PC-9 (cell line): ENCODE results near the gene ZNF668. TPM values are rescaled to one million over a fixed set of nuclear protein-coding genes. Genes with fewer than 3 reads are reported as not detected.
A peak's percentile ranks its signal among the peaks of the same experiment; 100 is the strongest.

Experiments
- Bru-seq: library from RNA; stranded (reverse); fragments of 400-500 nt; gene quantifications from one replicate; lab custom pipeline; 2021; lab: Mats Ljungman, UMichigan
- BruChase-seq, 2 experiments: library from RNA; stranded (reverse); fragments of 400-500 nt; gene quantifications; one replicate each; lab custom pipeline; 2021; lab: Mats Ljungman, UMichigan
- BruUV-seq: library from RNA; stranded (reverse); fragments of 400-500 nt; replicated peaks from 2 replicates; lab custom pipeline; 2021; lab: Mats Ljungman, UMichigan
- CTCF ChIA-PET: fragments of 300-600 bp; sonication (Branson Sonifier 250); formaldehyde crosslinking; loops from one replicate; lab custom pipeline; 2022; ENCODE audit warnings: antibody characterized with exemption; lab: Charles Lee
- POLR2A ChIA-PET: fragments of 300-600 bp; sonication (Branson Sonifier 250); formaldehyde crosslinking; loops from one replicate; lab custom pipeline; 2022; ENCODE audit warnings: antibody characterized with exemption; ENCODE audit not compliant: unreplicated experiment; lab: Charles Lee
- DNase-seq, 2 experiments: peaks; one replicate each; pipeline versions ENCODE4 v3.0.0 to v3.0.0-alpha.2; 2015 to 2022; ENCODE audit warnings: mixed read lengths in 1 of 2
- H2AFZ ChIP-seq: fragments of 200-600 bp; sonication (generic); 2 replicates; pipeline ENCODE4 v1.8.1; 2017; ENCODE audit warnings: antibody characterized with exemption
- H3F3A ChIP-seq: fragments of 200-600 bp; sonication (generic); 2 replicates; pipeline ENCODE4 v1.8.1; 2017; ENCODE audit warnings: antibody characterized with exemption, mild to moderate bottlenecking, low read depth; ENCODE audit not compliant: insufficient read depth
- H3K27ac ChIP-seq: fragments of 200-600 bp; sonication (generic); 2 replicates; pipeline ENCODE4 v1.6.1; 2016; ENCODE audit warnings: mixed run types
- H3K27me3 ChIP-seq: fragments of 200-600 bp; sonication (generic); 2 replicates; pipeline ENCODE4 v1.6.1; 2016; ENCODE audit warnings: low read depth, mixed run types; ENCODE audit not compliant: insufficient read depth
- H3K36me3 ChIP-seq: fragments of 200-600 bp; sonication (generic); 2 replicates; pipeline ENCODE4 v1.6.1; 2016; ENCODE audit warnings: low read depth, mixed run types
- H3K4me1 ChIP-seq: fragments of 200-600 bp; sonication (generic); replicated peaks from 2 replicates; pipeline ENCODE4 v1.6.1; 2016; ENCODE audit warnings: mixed run types; ENCODE audit not compliant: insufficient read depth
- H3K4me2 ChIP-seq: fragments of 200-600 bp; sonication (generic); 2 replicates; pipeline ENCODE4 v1.6.1; 2017; ENCODE audit warnings: mixed run types
- H3K4me3 ChIP-seq: fragments of 200-600 bp; sonication (generic); 2 replicates; pipeline ENCODE4 v1.6.1; 2016; ENCODE audit warnings: mixed run types
- H3K79me2 ChIP-seq: fragments of 200-600 bp; sonication (generic); 2 replicates; pipeline ENCODE4 v1.6.1; 2017; ENCODE audit warnings: low read depth, mixed run types
- H3K9me2 ChIP-seq: fragments of 200-600 bp; sonication (generic); 2 replicates; pipeline ENCODE4 v1.8.1; 2017; ENCODE audit warnings: mild to moderate bottlenecking; ENCODE audit not compliant: insufficient read depth
- H3K9me3 ChIP-seq: fragments of 200-600 bp; sonication (generic); 2 replicates; pipeline ENCODE4 v1.8.1; 2016; ENCODE audit warnings: low read depth; ENCODE audit not compliant: insufficient read depth
- H4K20me1 ChIP-seq: fragments of 200-600 bp; sonication (generic); 2 replicates; pipeline ENCODE4 v1.8.1; 2017; ENCODE audit not compliant: insufficient read depth
- EZH2 ChIP-seq: fragments of 200-600 bp; sonication (generic); IDR thresholded peaks from 2 replicates; pipeline ENCODE4 v1.8.0; 2017; ENCODE audit warnings: antibody characterized with exemption, low read depth
- intact Hi-C: fragments of 100-400 bp; cut with micrococcal nuclease; formaldehyde crosslinking; loops from one replicate; pipeline ENCODE4 v1.10.0; 2022; ENCODE audit not compliant: unreplicated experiment
- long read RNA-seq: library from polyadenylated mRNA; stranded (forward); transcript quantifications from one replicate; pipeline ENCODE4 v2.0.0, GENCODE V29; 2022
- total RNA-seq: library from RNA; stranded (reverse); gene quantifications from 2 replicates; pipeline ENCODE4 v1.2.3, GENCODE V29; 2021
- TF ChIP-seq, protein P1 (sequence below): fragments of 200-600 bp; sonication (generic); conservative IDR thresholded peaks from 2 replicates; pipeline ENCODE4 v1.6.1; 2017; ENCODE audit warnings: mixed run types, antibody characterized with exemption, mild to moderate bottlenecking, moderate library complexity

The ZNF668 gene
- total RNA-seq, result 13.2 and 17.4 TPM in 2 replicates
- percentile 71 among the genes with signal in this experiment for Bru-seq, nascent RNA
- BruChase-seq, experiment 1, labeled RNA remaining after a 2-hour chase, result percentile 66 among the genes with signal in this experiment
- percentile 64 among the genes with signal in this experiment for BruChase-seq, experiment 2, labeled RNA remaining after a 6-hour chase
- long read RNA-seq, transcript ZNF668-201 (3 exons, 2,762 nt), result major isoform, 30 of 34 reads
- long read RNA-seq, partial matches to known transcripts, result 0 of 34 reads
- long read RNA-seq, other reads (novel, unspliced or antisense), result 3 of 34 reads

DNA sequence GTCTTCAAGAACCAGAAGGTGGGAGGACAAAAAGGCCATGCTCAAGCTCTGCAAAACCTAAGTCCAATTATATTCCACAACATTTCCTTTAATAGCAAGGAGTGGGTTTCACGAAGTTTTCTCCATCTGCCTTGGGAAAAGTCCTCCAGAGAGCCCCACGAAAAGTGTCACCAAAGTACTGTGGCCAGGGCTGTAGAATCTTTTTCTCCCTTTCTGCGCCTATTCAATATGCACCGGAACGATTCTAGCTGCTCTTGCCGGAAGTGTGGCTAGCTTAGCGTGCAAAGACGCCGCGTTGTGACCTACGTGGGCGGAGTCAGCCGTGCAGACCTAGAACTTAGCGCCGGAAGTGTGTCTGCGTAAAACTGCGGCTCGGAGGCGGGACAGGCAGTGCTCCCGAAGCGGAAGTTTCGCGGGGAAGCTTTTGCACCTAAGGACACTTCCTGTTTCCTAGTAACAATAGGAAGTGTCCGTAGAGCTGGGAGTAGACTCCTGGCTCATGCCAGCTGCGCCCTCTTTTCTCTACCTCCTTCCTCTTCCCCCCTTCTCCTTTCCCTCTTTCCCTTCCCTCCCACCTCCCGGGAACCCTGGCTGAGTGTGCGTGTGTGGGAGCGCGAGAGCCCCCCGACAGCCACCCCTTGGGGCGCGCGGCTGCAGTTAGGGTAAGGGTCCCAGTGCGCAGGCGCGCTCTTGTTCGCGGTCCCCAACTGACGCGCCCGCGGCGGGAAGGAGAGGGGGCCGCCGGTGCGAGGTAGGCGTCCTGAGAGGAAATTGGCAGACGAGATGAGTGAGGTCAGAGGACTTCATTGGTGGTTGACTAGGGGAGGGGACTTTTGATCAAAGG is at the start of gene ZNF668, which contains the start of gene ZNF646:
ZNF668 (minus strand) TSS at position 271 of the 844 bp plus-strand sequence. CDS start 9,781 bp downstream, outside the sequence.
ZNF646 (plus strand) TSS at position 453 of the 844 bp plus-strand sequence. CDS start 1,903 bp downstream, outside the sequence.
- DNase-seq, result peak; percentile 98 to 99
- Histone ChIP-seq H2AFZ (peak within 1 kb of the TSS; percentile 93), H3K9me3 (no peaks in the 10 kb centered on the region), H4K20me1 (peaks cover 7% of the 10 kb centered on the region), H3K9me2 (no peaks in the 10 kb centered on the region), H3F3A (peaks cover 4% of the 10 kb centered on the region; the same call in 1 of the 2 replicates), H3K4me2 (peak within 1 kb of the TSS; percentile 95), H3K4me3 (peak within 1 kb of the TSS; percentile 89), H3K27ac (peak within 1 kb of the TSS; percentile 62), H3K27me3 (no peaks in the 10 kb centered on the region), H3K36me3 (no peaks in the 10 kb centered on the region), H3K4me1 (peaks cover 20% of the 10 kb centered on the region), H3K79me2 (peaks cover 73% of the 10 kb centered on the region)
- CTCF ChIA-PET, result interaction anchor here (0.6 to 1.6 kb wide), 4 partner anchors 50 to 625 kb away, joined by 4 to 21 read pairs (median 12); partner anchors contain the start of gene HSD3B7
- BruUV-seq, result no TSS peak
- intact Hi-C loops, result loop anchor here (1.0 to 2.0 kb wide), 7 partner anchors 41 to 385 kb away; partner anchors contain the start of genes ARMC5, FUS, HSD3B7 and PRSS8
- POLR2A ChIA-PET, result interaction anchor here (0.6 to 1.7 kb wide), 11 partner anchors 28 to 1040 kb away, joined by 3 to 16 read pairs (median 5); partner anchors contain the start of genes CTF1, KAT8 and PRSS8
- TF ChIP-seq EZH2, result no peak
- TF ChIP-seq, protein P1, sequence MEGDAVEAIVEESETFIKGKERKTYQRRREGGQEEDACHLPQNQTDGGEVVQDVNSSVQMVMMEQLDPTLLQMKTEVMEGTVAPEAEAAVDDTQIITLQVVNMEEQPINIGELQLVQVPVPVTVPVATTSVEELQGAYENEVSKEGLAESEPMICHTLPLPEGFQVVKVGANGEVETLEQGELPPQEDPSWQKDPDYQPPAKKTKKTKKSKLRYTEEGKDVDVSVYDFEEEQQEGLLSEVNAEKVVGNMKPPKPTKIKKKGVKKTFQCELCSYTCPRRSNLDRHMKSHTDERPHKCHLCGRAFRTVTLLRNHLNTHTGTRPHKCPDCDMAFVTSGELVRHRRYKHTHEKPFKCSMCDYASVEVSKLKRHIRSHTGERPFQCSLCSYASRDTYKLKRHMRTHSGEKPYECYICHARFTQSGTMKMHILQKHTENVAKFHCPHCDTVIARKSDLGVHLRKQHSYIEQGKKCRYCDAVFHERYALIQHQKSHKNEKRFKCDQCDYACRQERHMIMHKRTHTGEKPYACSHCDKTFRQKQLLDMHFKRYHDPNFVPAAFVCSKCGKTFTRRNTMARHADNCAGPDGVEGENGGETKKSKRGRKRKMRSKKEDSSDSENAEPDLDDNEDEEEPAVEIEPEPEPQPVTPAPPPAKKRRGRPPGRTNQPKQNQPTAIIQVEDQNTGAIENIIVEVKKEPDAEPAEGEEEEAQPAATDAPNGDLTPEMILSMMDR, result no peak

DNA sequence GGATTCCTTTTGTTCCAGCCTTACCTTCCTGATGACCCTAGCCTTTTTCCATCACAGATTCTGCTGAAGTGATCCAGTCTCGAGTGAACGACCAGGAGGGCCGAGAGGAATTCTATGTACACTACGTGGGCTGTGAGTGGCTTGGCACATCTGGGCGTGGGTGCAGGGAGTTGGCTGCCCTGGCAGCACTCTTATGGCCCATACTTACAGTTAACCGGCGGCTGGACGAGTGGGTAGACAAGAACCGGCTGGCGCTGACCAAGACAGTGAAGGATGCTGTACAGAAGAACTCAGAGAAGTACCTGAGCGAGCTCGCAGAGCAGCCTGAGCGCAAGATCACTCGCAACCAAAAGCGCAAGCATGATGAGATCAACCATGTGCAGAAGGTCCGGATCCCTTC is 46.1 kb upstream of the ZNF668 start:
- H4K20me1 ChIP-seq, result no peaks in the 10 kb centered on the region; the same call in 1 of the 2 replicates
- peaks cover 16% of the 10 kb centered on the region for H3K4me1 ChIP-seq
- no peaks in the 10 kb centered on the region for H3K9me3 ChIP-seq
- no peak overlapping the region for H3K4me3 ChIP-seq
- H2AFZ ChIP-seq, result no peak overlapping the region
- H3F3A ChIP-seq, result peaks cover 24% of the 10 kb centered on the region
- no peaks in the 10 kb centered on the region for H3K9me2 ChIP-seq
- peaks cover 31% of the 10 kb centered on the region for H3K36me3 ChIP-seq
- H3K4me2 ChIP-seq, result no peak overlapping the region
- H3K27ac ChIP-seq, result no peak overlapping the region
- no peaks in the 10 kb centered on the region for H3K27me3 ChIP-seq
- ChIA-PET CTCF (no interaction called here), POLR2A (interaction anchor here (0.6 kb wide), 1 partner anchor 562 kb away, joined by 4 read pairs; the partner anchor contains the start of gene ZNF764)
- TF ChIP-seq, protein P1, result no peak
- no peak for TF ChIP-seq EZH2
- intact Hi-C loops, result no loop called here
- DNase-seq, result no peak
- no TSS peak for BruUV-seq
- H3K79me2 ChIP-seq, result peaks cover 40% of the 10 kb centered on the region
